Nephron progenitor cell (in vitro differentiated cells): ENCODE results near the gene ALOX15.
A peak's percentile ranks its signal among the peaks of the same experiment; 100 is the strongest.
"Not testable (repeated sequence)": the region's sequence is repeated elsewhere in the genome, so short reads cannot be mapped to it uniquely, and the experiment has no call there.

Experiments used
- DNase-seq: peaks from one replicate; pipeline ENCODE4 v3.0.0; 2021
- H3K27ac Mint-ChIP-seq: 2 replicates; pipeline ENCODE4 v1.8.0; 2021; ENCODE audit warnings: mild to moderate bottlenecking, moderate library complexity, mixed read lengths
- H3K27me3 Mint-ChIP-seq: 2 replicates; pipeline ENCODE4 v1.8.0; 2021; ENCODE audit warnings: mild to moderate bottlenecking, low read depth, mixed read lengths; ENCODE audit not compliant: poor library complexity
- H3K36me3 Mint-ChIP-seq: 2 replicates; pipeline ENCODE4 v1.8.0; 2021; ENCODE audit warnings: low read depth, mixed read lengths
- H3K4me1 Mint-ChIP-seq: 2 replicates; pipeline ENCODE4 v1.8.0; 2021; ENCODE audit warnings: mixed read lengths
- H3K4me3 Mint-ChIP-seq: 2 replicates; pipeline ENCODE4 v1.8.0; 2021; ENCODE audit warnings: mild to moderate bottlenecking, moderate library complexity, mixed read lengths
- H3K9me3 Mint-ChIP-seq: 2 replicates; pipeline ENCODE4 v1.8.0; 2021; ENCODE audit warnings: mild to moderate bottlenecking, moderate library complexity, mixed read lengths
- TF ChIP-seq, protein P1 (sequence below): fragments of 200-600 bp; sonication (generic); IDR thresholded peaks from 2 replicates; pipeline ENCODE4 v1.5.0; 2021; ENCODE audit warnings: antibody characterized with exemption

ALOX15 gene, protein sequence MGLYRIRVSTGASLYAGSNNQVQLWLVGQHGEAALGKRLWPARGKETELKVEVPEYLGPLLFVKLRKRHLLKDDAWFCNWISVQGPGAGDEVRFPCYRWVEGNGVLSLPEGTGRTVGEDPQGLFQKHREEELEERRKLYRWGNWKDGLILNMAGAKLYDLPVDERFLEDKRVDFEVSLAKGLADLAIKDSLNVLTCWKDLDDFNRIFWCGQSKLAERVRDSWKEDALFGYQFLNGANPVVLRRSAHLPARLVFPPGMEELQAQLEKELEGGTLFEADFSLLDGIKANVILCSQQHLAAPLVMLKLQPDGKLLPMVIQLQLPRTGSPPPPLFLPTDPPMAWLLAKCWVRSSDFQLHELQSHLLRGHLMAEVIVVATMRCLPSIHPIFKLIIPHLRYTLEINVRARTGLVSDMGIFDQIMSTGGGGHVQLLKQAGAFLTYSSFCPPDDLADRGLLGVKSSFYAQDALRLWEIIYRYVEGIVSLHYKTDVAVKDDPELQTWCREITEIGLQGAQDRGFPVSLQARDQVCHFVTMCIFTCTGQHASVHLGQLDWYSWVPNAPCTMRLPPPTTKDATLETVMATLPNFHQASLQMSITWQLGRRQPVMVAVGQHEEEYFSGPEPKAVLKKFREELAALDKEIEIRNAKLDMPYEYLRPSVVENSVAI

DNA sequence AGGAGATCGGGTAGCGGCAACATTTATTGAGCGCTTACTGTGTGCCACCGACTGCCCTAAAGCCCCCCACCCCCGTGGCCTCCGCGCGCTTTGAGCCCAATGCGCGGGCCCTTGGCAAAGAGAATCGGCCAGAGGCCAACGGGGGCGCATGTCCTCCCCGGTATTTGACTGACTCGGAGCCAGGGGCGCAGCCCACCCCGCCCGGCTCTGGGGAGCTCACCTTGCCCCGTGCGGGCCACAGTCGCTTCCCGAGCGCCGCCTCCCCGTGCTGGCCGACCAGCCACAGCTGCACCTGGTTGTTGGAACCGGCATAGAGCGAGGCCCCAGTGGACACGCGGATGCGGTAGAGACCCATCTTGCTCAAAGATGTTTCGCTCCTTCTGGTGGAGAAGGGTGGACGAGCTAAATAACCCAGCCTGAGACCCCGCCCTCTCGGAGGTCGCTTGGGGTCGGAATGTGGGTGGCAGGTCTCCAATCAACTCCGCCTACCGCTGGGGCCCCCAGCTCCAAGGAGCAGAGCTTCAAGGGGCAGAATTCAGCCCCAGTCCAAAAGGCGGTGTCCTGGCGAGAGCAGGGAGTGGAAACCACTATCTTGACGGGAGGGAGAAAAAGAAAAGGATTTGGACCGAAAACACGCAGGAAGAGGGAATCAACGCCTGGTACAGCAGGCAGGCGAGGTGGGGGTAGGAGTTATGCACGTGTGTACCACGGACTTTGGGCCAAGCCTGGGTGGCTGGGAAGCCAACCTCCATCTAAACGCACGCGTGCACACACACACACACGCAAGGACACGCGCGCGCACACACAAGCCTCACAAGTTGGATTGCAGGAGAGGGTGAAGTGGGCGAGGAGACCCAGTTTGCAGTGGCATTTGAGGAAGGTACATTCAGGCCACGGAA, at the start of gene ALOX15:
ALOX15 (minus strand) TSS at position 382 of the 899 bp plus-strand sequence; CDS start at position 355, 27 bp downstream.
- Mint-ChIP-seq H3K27me3 (peaks cover 95% of the 10 kb centered on the region), H3K9me3 (peaks cover 12% of the 10 kb centered on the region), H3K4me1 (peaks cover 31% of the 10 kb centered on the region), H3K36me3 (no peaks in the 10 kb centered on the region), H3K4me3 (peak within 1 kb of the TSS; percentile 77), H3K27ac (no peak within 1 kb of the TSS)
- DNase-seq: peak; percentile 44
- TF ChIP-seq, protein P1, sequence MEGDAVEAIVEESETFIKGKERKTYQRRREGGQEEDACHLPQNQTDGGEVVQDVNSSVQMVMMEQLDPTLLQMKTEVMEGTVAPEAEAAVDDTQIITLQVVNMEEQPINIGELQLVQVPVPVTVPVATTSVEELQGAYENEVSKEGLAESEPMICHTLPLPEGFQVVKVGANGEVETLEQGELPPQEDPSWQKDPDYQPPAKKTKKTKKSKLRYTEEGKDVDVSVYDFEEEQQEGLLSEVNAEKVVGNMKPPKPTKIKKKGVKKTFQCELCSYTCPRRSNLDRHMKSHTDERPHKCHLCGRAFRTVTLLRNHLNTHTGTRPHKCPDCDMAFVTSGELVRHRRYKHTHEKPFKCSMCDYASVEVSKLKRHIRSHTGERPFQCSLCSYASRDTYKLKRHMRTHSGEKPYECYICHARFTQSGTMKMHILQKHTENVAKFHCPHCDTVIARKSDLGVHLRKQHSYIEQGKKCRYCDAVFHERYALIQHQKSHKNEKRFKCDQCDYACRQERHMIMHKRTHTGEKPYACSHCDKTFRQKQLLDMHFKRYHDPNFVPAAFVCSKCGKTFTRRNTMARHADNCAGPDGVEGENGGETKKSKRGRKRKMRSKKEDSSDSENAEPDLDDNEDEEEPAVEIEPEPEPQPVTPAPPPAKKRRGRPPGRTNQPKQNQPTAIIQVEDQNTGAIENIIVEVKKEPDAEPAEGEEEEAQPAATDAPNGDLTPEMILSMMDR: no peak

DNA sequence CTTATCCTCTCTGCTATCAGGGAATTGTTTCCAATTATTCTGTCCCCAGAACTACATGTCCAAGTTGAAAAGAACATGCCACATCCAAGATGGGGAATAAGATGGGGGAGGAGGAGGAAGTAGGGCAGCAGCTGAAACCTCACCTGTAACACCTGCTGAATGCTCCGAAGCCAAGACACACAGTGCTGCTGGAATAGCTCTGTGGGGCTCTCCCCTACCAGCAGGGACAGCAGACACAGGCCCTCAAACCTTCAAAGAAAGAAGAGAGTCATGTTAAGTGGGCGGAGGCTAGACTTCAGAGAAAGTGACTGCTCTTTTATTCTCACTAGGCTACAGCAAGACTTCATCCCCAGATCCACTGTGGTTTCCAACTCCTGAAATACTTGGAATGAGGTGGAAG, 49.3 kb upstream of the ALOX15 start:
- peak overlapping the region; percentile 88 for H3K27ac Mint-ChIP-seq
- peaks cover 87% of the 10 kb centered on the region for H3K36me3 Mint-ChIP-seq
- H3K9me3 Mint-ChIP-seq: peaks cover 22% of the 10 kb centered on the region

DNA sequence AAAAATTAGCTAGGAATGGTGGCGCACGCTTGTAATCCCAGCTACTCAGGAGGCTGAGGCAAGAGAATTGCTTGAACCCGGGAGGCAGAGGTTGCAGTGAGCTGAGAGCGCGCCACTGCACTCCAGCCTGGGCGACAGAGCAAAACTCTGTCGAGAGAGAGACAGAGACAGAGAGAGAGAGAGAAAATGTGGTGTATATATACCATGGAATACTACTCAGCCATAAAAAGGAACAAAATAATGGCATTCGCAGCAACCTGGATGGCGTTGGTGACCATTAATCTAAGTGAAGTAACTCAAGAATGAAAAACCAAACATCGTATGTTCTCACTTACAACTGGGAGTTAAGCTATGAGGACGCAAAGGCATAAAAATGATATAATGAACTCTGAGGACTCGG, 48.4 kb upstream of the ALOX15 start:
- H3K36me3 Mint-ChIP-seq: peaks cover 87% of the 10 kb centered on the region
- not testable (repeated sequence) for H3K4me3 Mint-ChIP-seq, H3K27me3 Mint-ChIP-seq, H3K4me1 Mint-ChIP-seq, DNase-seq, H3K27ac Mint-ChIP-seq
- H3K9me3 Mint-ChIP-seq: peaks cover 22% of the 10 kb centered on the region

More for the DNA sequence above, 49.3 kb upstream of the ALOX15 start:
- Mint-ChIP-seq H3K27me3 (no peaks in the 10 kb centered on the region), H3K4me1 (peaks cover 5% of the 10 kb centered on the region), H3K4me3 (no peak overlapping the region)
- TF ChIP-seq, protein P1: no peak
- DNase-seq: no peak

DNA sequence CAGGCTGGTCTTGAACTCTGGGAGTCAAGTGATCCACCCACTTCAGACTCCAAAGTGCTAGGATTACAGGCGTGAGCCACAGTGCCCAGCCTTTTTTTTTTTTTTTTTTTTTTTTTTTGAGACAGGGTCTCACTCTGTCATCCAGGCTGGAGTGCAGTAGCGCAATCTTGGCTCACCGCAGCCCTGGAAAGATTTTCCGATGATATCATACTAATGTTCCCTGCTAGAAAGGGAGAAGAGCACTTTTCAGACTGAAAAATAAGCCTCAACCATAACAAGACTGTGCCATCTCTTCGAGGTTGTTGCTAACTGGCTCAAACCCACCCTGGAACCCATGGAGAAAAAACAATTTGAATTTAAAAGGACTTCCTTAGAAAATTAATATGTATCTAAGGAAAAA, 42.3 kb upstream of the ALOX15 start:
- not testable (repeated sequence) for H3K27me3 Mint-ChIP-seq, H3K4me3 Mint-ChIP-seq, H3K27ac Mint-ChIP-seq, DNase-seq, H3K4me1 Mint-ChIP-seq
- Mint-ChIP-seq H3K36me3 (peaks cover 83% of the 10 kb centered on the region), H3K9me3 (peaks cover 12% of the 10 kb centered on the region)

DNA sequence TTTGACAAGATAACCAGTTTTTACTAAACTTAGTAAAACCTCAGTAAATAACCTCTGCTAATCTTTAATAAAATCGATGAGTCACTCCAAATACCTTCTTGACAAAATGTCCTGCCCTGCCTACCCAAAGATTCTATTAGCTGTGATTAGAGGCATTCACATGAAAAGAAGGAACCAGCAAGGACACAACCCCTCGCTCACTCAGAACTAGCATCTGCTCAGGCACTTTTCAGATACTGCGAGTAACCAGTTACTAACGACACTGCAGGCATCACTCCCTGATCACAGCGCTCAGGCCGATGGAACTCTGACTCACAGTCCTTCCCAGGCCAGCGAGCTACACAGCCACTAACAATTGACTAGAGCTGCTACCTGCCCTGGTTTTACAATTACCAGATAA, 38.2 kb upstream of the ALOX15 start:
- H3K27me3 Mint-ChIP-seq: no peaks in the 10 kb centered on the region
- TF ChIP-seq, protein P1: no peak
- no peak for DNase-seq
- no peaks in the 10 kb centered on the region for H3K4me1 Mint-ChIP-seq
- no peak overlapping the region for H3K4me3 Mint-ChIP-seq
- no peaks in the 10 kb centered on the region for H3K9me3 Mint-ChIP-seq
- H3K36me3 Mint-ChIP-seq: peaks cover 73% of the 10 kb centered on the region
- peak overlapping the region; percentile 91 for H3K27ac Mint-ChIP-seq

DNA sequence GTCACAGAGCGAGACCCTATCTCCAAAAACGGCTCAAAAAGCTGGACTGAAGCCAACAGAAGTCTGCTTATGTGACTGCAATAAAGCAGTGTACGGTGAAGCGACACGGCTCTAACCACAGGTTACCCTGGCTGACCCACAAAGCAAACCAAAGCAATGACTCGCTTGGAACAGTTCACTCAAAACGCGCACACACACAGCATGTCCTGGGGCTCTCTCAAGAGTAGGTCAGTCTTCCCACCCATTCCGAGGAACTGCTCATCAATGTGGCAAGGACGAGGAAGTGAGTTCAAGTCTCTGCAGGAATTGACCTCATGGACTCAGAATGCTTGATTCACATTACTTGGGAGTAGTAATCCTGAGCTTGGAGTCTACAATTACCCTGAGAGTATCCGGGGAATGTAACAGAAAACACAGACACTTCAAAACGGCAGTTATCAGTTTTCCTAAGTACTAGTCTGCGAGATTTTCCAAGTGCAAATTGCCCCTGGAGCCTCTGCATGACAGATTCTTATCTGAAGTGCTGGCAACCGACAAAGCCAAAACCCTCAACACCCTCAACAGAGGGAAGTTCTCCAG, 37.1 kb upstream of the ALOX15 start:
- peaks cover 66% of the 10 kb centered on the region for H3K36me3 Mint-ChIP-seq
- no peaks in the 10 kb centered on the region for H3K27me3 Mint-ChIP-seq
- H3K4me3 Mint-ChIP-seq: no peak overlapping the region
- DNase-seq: no peak
- no peaks in the 10 kb centered on the region for H3K9me3 Mint-ChIP-seq
- H3K27ac Mint-ChIP-seq: no peak overlapping the region
- TF ChIP-seq, protein P1: no peak
- H3K4me1 Mint-ChIP-seq: no peaks in the 10 kb centered on the region
